ENCODE data around the gene PBLD.
A peak's percentile ranks its signal among the peaks of the same experiment; 100 is the strongest.
"Not testable (repeated sequence)": the region's sequence is repeated elsewhere in the genome, so short reads cannot be mapped to it uniquely, and the experiment has no call there.

PBLD gene

GRCh38 chr10:68330852-68331454, 1.8 kb downstream of the PBLD start:
- DNase-seq, result no peak

GRCh38 chr10:68329506-68329861, 3.2 kb downstream of the PBLD start:
- no peak for DNase-seq

- no peak for DNase-seq
Observed at GRCh38 chr10:68327889-68328786, 4.6 kb downstream of the PBLD start.

GRCh38 chr10:68324396-68324795, 8.3 kb downstream of the PBLD start:
- DNase-seq, result not testable (repeated sequence)

GRCh38 chr10:68318331-68319059, 14.2 kb downstream of the PBLD start:
- DNase-seq, result no peak

GRCh38 chr10:68315582-68315981, 17.1 kb downstream of the PBLD start:
- DNase-seq, result no peak

GRCh38 chr10:68314930-68315329, 17.8 kb downstream of the PBLD start:
- DNase-seq, result not testable (repeated sequence)

GRCh38 chr10:68310531-68310930, 22.2 kb downstream of the PBLD start:
- DNase-seq, result no peak

GRCh38 chr10:68305854-68306253, 26.9 kb downstream of the PBLD start:
- no peak for DNase-seq

GRCh38 chr10:68303849-68304412, 28.8 kb downstream of the PBLD start:
- DNase-seq, result no peak

GRCh38 chr10:68302871-68303270, 29.9 kb downstream of the PBLD start:
- DNase-seq, result no peak

GRCh38 chr10:68302503-68302823, 30.3 kb downstream of the PBLD start:
- DNase-seq, result no peak

- DNase-seq, result peak in 1 of 2 experiments; percentile 40
Observed at GRCh38 chr10:68301790-68302502, 30.8 kb downstream of the PBLD start.

- DNase-seq, result no peak
Observed at GRCh38 chr10:68301301-68301700, 31.4 kb downstream of the PBLD start.

GRCh38 chr10:68296843-68297663, 35.7 kb downstream of the PBLD start:
- DNase-seq, result no peak

GRCh38 chr10:68290736-68291135, 42.0 kb downstream of the PBLD start:
- no peak for DNase-seq

GRCh38 chr10:68288717-68289116, 44.0 kb downstream of the PBLD start:
- no peak for DNase-seq

- DNase-seq, result no peak
Observed at GRCh38 chr10:68284062-68285001, 48.4 kb downstream of the PBLD start.

GRCh38 chr10:68280758-68281157, 52.0 kb downstream of the PBLD start:
- DNase-seq, result no peak

GRCh38 chr10:68278906-68279753, 53.6 kb downstream of the PBLD start:
- not testable (repeated sequence) for DNase-seq

All from SHP77 (cell line).